ENCODE data around the gene BTBD16. TPM values are rescaled to one million over a fixed set of nuclear protein-coding genes. Genes with fewer than 3 reads are reported as not detected.

BTBD16 gene
- total RNA-seq, 1 donor: not detected

- Histone ChIP-seq H3K9me3 (ENCODE audit: low read depth, low read length) (no peaks in the 10 kb centered on the region), H3K4me2 (ENCODE audit: insufficient read depth, low read length) (no peak overlapping the region), H3K4me1 (ENCODE audit: insufficient read depth, low read length) (peaks cover 10% of the 10 kb centered on the region), H4K20me1 (ENCODE audit: insufficient read depth, low read length) (no peaks in the 10 kb centered on the region), H3K4me3 (ENCODE audit: insufficient read depth, low read length) (no peak overlapping the region), H3K27ac (ENCODE audit: low read depth, low read length) (no peak overlapping the region), H2AFZ (ENCODE audit: low read length) (no peak overlapping the region), H3K27me3 (ENCODE audit: insufficient read depth, low read length) (peaks cover 16% of the 10 kb centered on the region), H3K79me2 (ENCODE audit: insufficient read depth, low read length) (no peaks in the 10 kb centered on the region), H3K36me3 (ENCODE audit: insufficient read depth, low read length) (no peaks in the 10 kb centered on the region)
- no peak for DNase-seq (ENCODE audit: insufficient read length, low spot score, missing footprints)
- no peak for TF ChIP-seq CTCF (IDR thresholded peaks at IDR 0.05; ENCODE audit: extremely low read depth, low read depth, low read length)
These were observed 55.3 kb downstream of the BTBD16 start for GRCh38 chr10:122326385-122326784.

- peaks cover 16% of the 10 kb centered on the region for H3K27me3 ChIP-seq (ENCODE audit: insufficient read depth, low read length)
- no peak overlapping the region for H3K27ac ChIP-seq (ENCODE audit: low read depth, low read length)
- no peak overlapping the region for H2AFZ ChIP-seq (ENCODE audit: low read length)
- TF ChIP-seq CTCF (IDR thresholded peaks at IDR 0.05; ENCODE audit: extremely low read depth, low read depth, low read length): no peak
- no peak for DNase-seq (ENCODE audit: insufficient read length, low spot score, missing footprints)
- H3K36me3 ChIP-seq (ENCODE audit: insufficient read depth, low read length): no peaks in the 10 kb centered on the region
- H4K20me1 ChIP-seq (ENCODE audit: insufficient read depth, low read length): no peaks in the 10 kb centered on the region
- no peaks in the 10 kb centered on the region for H3K9me3 ChIP-seq (ENCODE audit: low read depth, low read length)
- no peak overlapping the region for H3K4me3 ChIP-seq (ENCODE audit: insufficient read depth, low read length)
- H3K4me1 ChIP-seq (ENCODE audit: insufficient read depth, low read length): peaks cover 10% of the 10 kb centered on the region
- H3K79me2 ChIP-seq (ENCODE audit: insufficient read depth, low read length): no peaks in the 10 kb centered on the region
- H3K4me2 ChIP-seq (ENCODE audit: insufficient read depth, low read length): no peak overlapping the region
These were observed 55.7 kb downstream of the BTBD16 start for GRCh38 chr10:122326806-122327205.

- no peaks in the 10 kb centered on the region for H3K9me3 ChIP-seq (ENCODE audit: low read depth, low read length)
- no peak overlapping the region for H2AFZ ChIP-seq (ENCODE audit: low read length)
- no peaks in the 10 kb centered on the region for H4K20me1 ChIP-seq (ENCODE audit: insufficient read depth, low read length)
- no peaks in the 10 kb centered on the region for H3K79me2 ChIP-seq (ENCODE audit: insufficient read depth, low read length)
- TF ChIP-seq CTCF (IDR thresholded peaks at IDR 0.05; ENCODE audit: extremely low read depth, low read depth, low read length): no peak
- peaks cover 10% of the 10 kb centered on the region for H3K4me1 ChIP-seq (ENCODE audit: insufficient read depth, low read length)
- no peak overlapping the region for H3K27ac ChIP-seq (ENCODE audit: low read depth, low read length)
- H3K4me3 ChIP-seq (ENCODE audit: insufficient read depth, low read length): no peak overlapping the region
- no peak for DNase-seq (ENCODE audit: insufficient read length, low spot score, missing footprints)
- H3K4me2 ChIP-seq (ENCODE audit: insufficient read depth, low read length): no peak overlapping the region
- H3K36me3 ChIP-seq (ENCODE audit: insufficient read depth, low read length): no peaks in the 10 kb centered on the region
- peaks cover 16% of the 10 kb centered on the region for H3K27me3 ChIP-seq (ENCODE audit: insufficient read depth, low read length)
These were observed 56.4 kb downstream of the BTBD16 start for GRCh38 chr10:122327237-122328206.

- TF ChIP-seq CTCF (IDR thresholded peaks at IDR 0.05; ENCODE audit: extremely low read depth, low read depth, low read length): no peak
- DNase-seq (ENCODE audit: insufficient read length, low spot score, missing footprints): no peak
- Histone ChIP-seq H2AFZ (ENCODE audit: low read length) (no peak overlapping the region), H3K36me3 (ENCODE audit: insufficient read depth, low read length) (no peaks in the 10 kb centered on the region), H3K4me2 (ENCODE audit: insufficient read depth, low read length) (no peak overlapping the region), H3K27ac (ENCODE audit: low read depth, low read length) (no peak overlapping the region), H3K79me2 (ENCODE audit: insufficient read depth, low read length) (no peaks in the 10 kb centered on the region), H3K9me3 (ENCODE audit: low read depth, low read length) (no peaks in the 10 kb centered on the region), H3K4me3 (ENCODE audit: insufficient read depth, low read length) (no peak overlapping the region), H3K4me1 (ENCODE audit: insufficient read depth, low read length) (peaks cover 10% of the 10 kb centered on the region), H4K20me1 (ENCODE audit: insufficient read depth, low read length) (no peaks in the 10 kb centered on the region), H3K27me3 (ENCODE audit: insufficient read depth, low read length) (peaks cover 16% of the 10 kb centered on the region)
These were observed 57.6 kb downstream of the BTBD16 start for GRCh38 chr10:122328676-122329075.
